HEK293 (cell line): ENCODE results near the gene ZFP91.

Experiments
- CTCF ChIP-seq: fragments of 450-650 bp; formaldehyde crosslinking; IDR thresholded peaks from 2 replicates; pipeline ENCODE4 v1.5.1; 2016; ENCODE audit warnings: missing biosample characterization, missing genetic modification characterization
- GLI4 ChIP-seq: fragments of 450-650 bp; formaldehyde crosslinking; IDR thresholded peaks from 2 replicates; pipeline ENCODE4 v1.5.1; 2016; ENCODE audit warnings: missing biosample characterization, missing genetic modification characterization
- ZNF18 ChIP-seq: fragments of 450-650 bp; formaldehyde crosslinking; IDR thresholded peaks from 2 replicates; pipeline ENCODE4 v1.5.1; 2016; ENCODE audit warnings: missing biosample characterization, missing genetic modification characterization
- ZNF311 ChIP-seq: fragments of 450-650 bp; formaldehyde crosslinking; IDR thresholded peaks from 2 replicates; pipeline ENCODE4 v1.5.1; 2017; ENCODE audit warnings: missing biosample characterization, missing genetic modification characterization, borderline replicate concordance
- ZNF513 ChIP-seq: fragments of 450-650 bp; IDR thresholded peaks from 2 replicates; pipeline ENCODE4 v1.5.1; 2018; ENCODE audit warnings: missing biosample characterization, missing genetic modification characterization
- ZNF660 ChIP-seq: fragments of 450-650 bp; IDR thresholded peaks from 2 replicates; pipeline ENCODE4 v1.5.1; 2018; ENCODE audit warnings: missing biosample characterization, mild to moderate bottlenecking, missing genetic modification characterization
- ZXDB ChIP-seq: fragments of 450-650 bp; formaldehyde crosslinking; IDR thresholded peaks from 2 replicates; pipeline ENCODE4 v1.5.1; 2016; ENCODE audit warnings: missing biosample characterization, missing genetic modification characterization

- TF ChIP-seq GLI4 (tag by site-specific recombination) (no peak), ZXDB (tag by site-specific recombination) (no peak), ZNF18 (no peak), CTCF (tag by site-specific recombination) (no peak), ZNF660 (tag by site-specific recombination) (no peak), ZNF513 (tag by site-specific recombination) (no peak), ZNF311 (no peak)
These were observed 51.0 kb downstream of the ZFP91 start for GRCh38 chr11:58629857-58630256.
